Fibroblast of the aortic adventitia (primary cell): ENCODE results near the gene STARD3NL. TPM values are rescaled to one million over a fixed set of nuclear protein-coding genes. Genes with fewer than 3 reads are reported as not detected.
A peak's percentile ranks its signal among the peaks of the same experiment; 100 is the strongest.

Experiments
- DNase-seq: peaks from one replicate; pipeline ENCODE4 v3.0.0-alpha.2; 2010; ENCODE audit warnings: low read depth
- H3K4me3 ChIP-seq: 2 replicates; pipeline ENCODE4 v1.5.1; 2011; ENCODE audit warnings: low read depth, mild to moderate bottlenecking, control low read depth, low read length, moderate library complexity
- total RNA-seq: library from RNA; depleted of rRNA; stranded (reverse); fragments of >200 nt; gene quantifications from 2 replicates; pipeline ENCODE4 v1.2.3, GENCODE V29; 2012; ENCODE audit warnings: low replicate concordance
- TF ChIP-seq, protein P1 (sequence below): IDR thresholded peaks from 2 replicates; pipeline ENCODE4 v1.5.1; 2011; ENCODE audit warnings: mild to moderate bottlenecking, low read length, control low read depth, inconsistent platforms; ENCODE audit not compliant: insufficient read depth

STARD3NL gene
- total RNA-seq, 1 donor: 72.3 TPM

DNA sequence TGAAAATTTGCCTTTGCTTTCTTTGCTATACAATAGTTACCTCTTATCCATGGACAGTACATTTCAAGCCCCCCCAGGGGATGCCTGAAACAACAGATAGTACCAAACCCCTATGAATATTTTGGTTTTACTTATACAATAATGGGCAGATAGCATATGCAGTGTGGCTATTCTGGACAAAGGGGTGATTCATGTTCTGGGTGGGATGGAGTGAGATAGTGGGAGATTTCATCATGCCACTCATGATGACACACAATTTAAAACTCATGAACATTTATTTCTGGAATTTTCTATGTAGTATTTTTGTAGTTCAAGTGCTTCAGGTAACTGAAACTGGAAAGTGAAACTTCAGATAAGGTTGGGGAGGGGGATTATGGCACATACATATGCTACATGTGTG lies 12.0 kb downstream of the STARD3NL start:
- TF ChIP-seq, protein P1, sequence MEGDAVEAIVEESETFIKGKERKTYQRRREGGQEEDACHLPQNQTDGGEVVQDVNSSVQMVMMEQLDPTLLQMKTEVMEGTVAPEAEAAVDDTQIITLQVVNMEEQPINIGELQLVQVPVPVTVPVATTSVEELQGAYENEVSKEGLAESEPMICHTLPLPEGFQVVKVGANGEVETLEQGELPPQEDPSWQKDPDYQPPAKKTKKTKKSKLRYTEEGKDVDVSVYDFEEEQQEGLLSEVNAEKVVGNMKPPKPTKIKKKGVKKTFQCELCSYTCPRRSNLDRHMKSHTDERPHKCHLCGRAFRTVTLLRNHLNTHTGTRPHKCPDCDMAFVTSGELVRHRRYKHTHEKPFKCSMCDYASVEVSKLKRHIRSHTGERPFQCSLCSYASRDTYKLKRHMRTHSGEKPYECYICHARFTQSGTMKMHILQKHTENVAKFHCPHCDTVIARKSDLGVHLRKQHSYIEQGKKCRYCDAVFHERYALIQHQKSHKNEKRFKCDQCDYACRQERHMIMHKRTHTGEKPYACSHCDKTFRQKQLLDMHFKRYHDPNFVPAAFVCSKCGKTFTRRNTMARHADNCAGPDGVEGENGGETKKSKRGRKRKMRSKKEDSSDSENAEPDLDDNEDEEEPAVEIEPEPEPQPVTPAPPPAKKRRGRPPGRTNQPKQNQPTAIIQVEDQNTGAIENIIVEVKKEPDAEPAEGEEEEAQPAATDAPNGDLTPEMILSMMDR: no peak
- DNase-seq: peak; percentile 61
- H3K4me3 ChIP-seq: no peak overlapping the region

DNA sequence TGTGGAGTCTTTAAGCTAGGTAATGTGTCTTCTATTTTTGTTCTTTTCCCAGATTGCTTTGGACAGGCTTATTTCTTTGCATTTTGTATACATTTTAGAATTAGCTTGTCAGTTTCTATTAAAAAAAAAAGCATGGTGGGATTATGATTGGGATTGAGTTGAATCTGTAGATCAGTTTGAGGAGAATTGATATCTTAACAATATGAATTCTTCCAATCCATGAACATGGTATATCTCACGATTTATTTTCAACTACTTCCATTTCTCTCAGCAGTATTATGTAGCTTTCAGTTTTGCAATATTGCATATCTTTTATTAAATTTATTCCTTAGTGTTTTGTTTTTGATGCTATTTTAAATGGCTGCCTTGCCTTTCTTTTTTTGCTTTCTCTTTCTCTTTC lies 13.7 kb downstream of the STARD3NL start:
- H3K4me3 ChIP-seq: no peak overlapping the region
- DNase-seq: no peak
- TF ChIP-seq, protein P1: no peak

DNA sequence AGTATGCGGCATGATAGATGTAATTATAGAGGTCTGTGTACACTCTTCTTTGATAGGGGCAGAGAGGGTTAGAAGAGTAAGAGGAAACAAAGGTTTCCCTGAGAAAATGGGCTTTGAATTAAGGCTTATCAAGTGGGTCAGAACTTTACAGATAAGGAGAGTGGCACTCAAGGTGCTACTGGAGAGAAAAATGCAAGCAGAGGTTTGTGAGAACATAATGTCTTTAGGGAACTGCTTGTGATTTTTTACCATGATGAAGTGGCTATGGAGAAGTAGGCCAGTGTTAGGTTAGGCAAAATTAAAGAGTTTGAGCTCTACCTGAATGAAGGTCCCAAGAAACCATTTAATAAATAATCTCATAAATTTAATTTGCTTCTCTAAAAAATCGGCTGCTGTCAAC lies 14.3 kb downstream of the STARD3NL start:
- DNase-seq: no peak
- TF ChIP-seq, protein P1: no peak
- H3K4me3 ChIP-seq: no peak overlapping the region

DNA sequence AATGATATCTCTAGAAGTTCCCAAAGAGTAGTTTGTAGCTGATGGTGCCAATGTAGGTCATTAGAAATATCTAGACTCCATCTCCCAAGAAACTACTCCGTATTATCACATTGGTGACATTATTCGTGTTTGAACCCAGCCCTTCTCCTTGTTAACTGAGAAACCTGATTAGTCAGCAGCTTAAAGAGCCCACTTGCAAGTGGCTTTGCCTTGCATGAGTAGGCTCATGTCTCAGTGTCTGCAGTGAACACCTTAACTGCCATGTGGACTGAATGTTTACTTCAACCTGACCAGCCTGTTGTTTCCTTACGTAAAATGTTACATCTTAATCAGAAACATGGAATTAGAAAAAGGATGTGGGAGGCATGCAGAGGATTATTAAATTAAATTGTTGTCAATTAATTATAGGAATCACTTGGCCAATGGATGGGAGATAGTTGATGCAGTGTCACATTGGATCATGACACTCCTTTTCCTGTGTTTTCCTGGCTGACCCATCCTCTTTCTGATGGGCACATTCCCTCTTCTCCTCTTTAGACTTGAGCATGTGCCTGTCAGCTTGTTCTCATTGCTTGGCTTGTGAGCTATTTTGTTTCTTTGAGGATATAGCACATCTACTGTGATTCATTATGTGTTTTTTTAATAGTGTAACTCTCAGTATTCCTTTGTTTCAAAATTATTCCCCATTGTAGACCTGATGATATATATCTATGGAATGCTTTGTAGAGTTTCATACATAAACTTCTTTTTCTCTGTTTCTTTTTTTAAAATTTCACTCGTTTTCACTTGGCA lies 18.0 kb downstream of the STARD3NL start:
- TF ChIP-seq, protein P1: no peak
- H3K4me3 ChIP-seq: no peak overlapping the region
- peak; percentile 72 for DNase-seq

DNA sequence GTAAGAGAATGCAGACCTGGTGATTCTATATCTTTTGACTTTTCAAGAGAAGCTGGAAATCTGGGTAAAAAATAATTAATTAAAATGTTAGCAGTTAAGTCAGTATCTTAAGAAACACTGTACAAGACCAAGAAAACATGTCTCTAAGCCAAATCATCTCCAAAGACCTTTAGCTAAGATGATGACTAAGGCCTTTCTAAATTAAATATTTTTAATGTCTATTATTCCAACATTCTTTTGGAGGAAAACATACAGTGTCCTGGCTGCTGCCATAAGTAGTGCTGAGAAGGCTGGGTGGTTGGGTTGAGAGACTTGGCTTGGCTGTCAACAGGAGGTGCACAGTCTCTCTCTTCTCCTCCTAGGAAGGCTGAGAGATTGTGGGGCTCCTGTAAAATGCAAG lies 20.3 kb downstream of the STARD3NL start:
- peak; percentile 40 for DNase-seq
- no peak overlapping the region for H3K4me3 ChIP-seq
- TF ChIP-seq, protein P1: no peak

DNA sequence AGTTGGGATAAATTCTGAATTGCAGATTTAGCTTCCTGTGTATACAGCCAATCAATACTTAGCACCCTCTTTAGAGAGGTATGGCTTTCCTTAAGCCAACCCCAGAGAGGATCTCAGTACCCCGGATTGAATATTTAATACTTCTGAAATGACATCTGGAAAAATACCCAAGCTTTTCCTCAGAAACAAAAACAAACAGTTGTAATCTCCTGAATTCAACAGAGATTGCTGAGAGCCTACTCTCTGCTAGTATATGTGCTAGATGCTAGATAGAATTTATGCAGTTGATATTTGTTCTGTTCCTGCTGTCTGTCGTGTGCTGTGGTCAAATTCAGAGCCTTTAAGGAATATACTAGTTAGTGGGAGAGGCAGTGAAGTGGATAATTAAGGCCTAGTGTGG lies 21.1 kb downstream of the STARD3NL start:
- no peak for DNase-seq
- no peak overlapping the region for H3K4me3 ChIP-seq
- TF ChIP-seq, protein P1: no peak

DNA sequence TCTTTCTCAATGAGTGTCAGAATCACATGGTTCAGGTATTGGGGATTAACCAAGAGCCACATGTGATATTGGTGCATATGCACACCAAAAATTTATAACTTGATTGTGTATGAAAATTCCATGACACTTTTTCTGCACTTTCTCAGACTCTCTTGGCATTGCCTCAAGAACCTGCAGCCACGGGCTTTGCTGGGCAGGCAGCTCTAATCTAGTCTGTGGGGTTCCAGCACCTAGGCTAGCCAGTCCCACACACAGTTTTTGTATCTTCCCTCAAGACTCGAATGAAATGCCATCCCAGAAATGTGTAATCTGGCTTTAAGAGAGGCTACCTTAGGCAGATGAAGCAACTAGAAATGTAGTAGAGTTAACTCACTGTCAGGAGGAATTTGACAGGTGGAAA lies 21.7 kb downstream of the STARD3NL start:
- no peak for DNase-seq
- TF ChIP-seq, protein P1: no peak
- H3K4me3 ChIP-seq: no peak overlapping the region
